GM23338 (cell line): ENCODE measurements around the gene LRRC63. TPM values are rescaled to one million over a fixed set of nuclear protein-coding genes. Genes with fewer than 3 reads are reported as not detected.

Experiments used
- ATAC-seq: fragments of 200-7000 bp; cut with Tn5 transposase; 3 replicates; pipeline ENCODE4 v1.9.1; 2020
- DNase-seq: peaks from one replicate; pipeline ENCODE4 v3.0.0-alpha.2; 2015; ENCODE audit warnings: low spot score
- H2AFZ ChIP-seq: fragments of 200-600 bp; sonication (generic); 2 replicates; pipeline ENCODE4 v1.8.0; 2016; ENCODE audit warnings: antibody characterized with exemption, mild to moderate bottlenecking, moderate library complexity
- H3F3A ChIP-seq: fragments of 200-600 bp; sonication (generic); replicated peaks from 2 replicates; pipeline ENCODE4 v1.8.0; 2017; ENCODE audit warnings: antibody characterized with exemption, mixed run types, low read depth
- H3K27ac ChIP-seq: fragments of 200-600 bp; sonication (generic); 2 replicates; pipeline ENCODE4 v1.6.1; 2016; ENCODE audit warnings: low read depth
- H3K27me3 ChIP-seq: fragments of 200-600 bp; sonication (generic); 2 replicates; pipeline ENCODE4 v1.8.0; 2016; ENCODE audit warnings: mild to moderate bottlenecking, mixed run types, moderate library complexity; ENCODE audit not compliant: insufficient read depth
- H3K36me3 ChIP-seq: fragments of 200-600 bp; sonication (generic); 2 replicates; pipeline ENCODE4 v1.8.0; 2016; ENCODE audit warnings: mild to moderate bottlenecking; ENCODE audit not compliant: insufficient read depth
- H3K4me1 ChIP-seq: fragments of 200-600 bp; sonication (generic); 2 replicates; pipeline ENCODE4 v1.8.0; 2016; ENCODE audit warnings: mild to moderate bottlenecking, moderate library complexity; ENCODE audit not compliant: insufficient read depth
- H3K4me2 ChIP-seq: fragments of 200-600 bp; sonication (generic); 2 replicates; pipeline ENCODE4 v1.7.1; 2017; ENCODE audit warnings: mixed run types
- H3K4me3 ChIP-seq: fragments of 200-600 bp; sonication (generic); 2 replicates; pipeline ENCODE4 v1.6.1; 2016; ENCODE audit warnings: mixed run types
- H3K79me2 ChIP-seq: fragments of 200-600 bp; sonication (generic); replicated peaks from 2 replicates; pipeline ENCODE4 v1.8.0; 2017; ENCODE audit warnings: mild to moderate bottlenecking; ENCODE audit not compliant: insufficient read depth
- H3K9me2 ChIP-seq: fragments of 200-600 bp; sonication (generic); 2 replicates; pipeline ENCODE4 v1.8.0; 2017; ENCODE audit not compliant: insufficient read depth
- H4K20me1 ChIP-seq: fragments of 200-600 bp; sonication (generic); replicated peaks from 2 replicates; pipeline ENCODE4 v1.8.0; 2017; ENCODE audit warnings: mild to moderate bottlenecking; ENCODE audit not compliant: insufficient read depth
- H3K27ac Mint-ChIP-seq: 2 replicates; pipeline ENCODE4 v1.8.0; 2020; ENCODE audit warnings: inconsistent platforms, mild to moderate bottlenecking, moderate library complexity, mixed read lengths
- H3K27me3 Mint-ChIP-seq: 3 replicates; pipeline ENCODE4 v1.8.0; 2022; ENCODE audit warnings: low read depth, mild to moderate bottlenecking, moderate library complexity, mixed read lengths, inconsistent platforms; ENCODE audit not compliant: insufficient read depth, poor library complexity
- H3K36me3 Mint-ChIP-seq: 3 replicates; pipeline ENCODE4 v1.8.0; 2021; ENCODE audit warnings: low read depth, mild to moderate bottlenecking, inconsistent platforms, moderate library complexity, mixed read lengths
- H3K4me1 Mint-ChIP-seq: 3 replicates; pipeline ENCODE4 v1.8.0; 2020; ENCODE audit warnings: mild to moderate bottlenecking, inconsistent platforms, mixed read lengths
- H3K4me3 Mint-ChIP-seq: 3 replicates; pipeline ENCODE4 v1.8.0; 2021; ENCODE audit warnings: moderate library complexity, mild to moderate bottlenecking, inconsistent platforms, mixed read lengths
- H3K9me3 Mint-ChIP-seq: 3 replicates; pipeline ENCODE4 v1.8.0; 2020; ENCODE audit warnings: moderate library complexity, mild to moderate bottlenecking, inconsistent platforms, mixed read lengths
- EZH2 ChIP-seq: fragments of 200-600 bp; sonication (generic); IDR thresholded peaks from one replicate; pipeline ENCODE4 v1.8.0; 2017; ENCODE audit warnings: antibody characterized with exemption, mild to moderate bottlenecking, low read depth; ENCODE audit not compliant: unreplicated experiment
- EZH2phosphoT487 ChIP-seq: fragments of 200-600 bp; sonication (generic); IDR thresholded peaks from one replicate; pipeline ENCODE4 v1.8.1; 2018; ENCODE audit warnings: antibody characterized with exemption; ENCODE audit not compliant: unreplicated experiment
- JUNB ChIP-seq: IDR thresholded peaks from one replicate; pipeline ENCODE4 v1.6.1; 2016; ENCODE audit warnings: antibody characterized with exemption; ENCODE audit not compliant: unreplicated experiment
- POLR2AphosphoS5 ChIP-seq: IDR thresholded peaks from 2 replicates; pipeline ENCODE4 v1.6.1; 2016; ENCODE audit warnings: antibody characterized with exemption, low read depth
- ZNF114 ChIP-seq: fragments of 250-450 bp; sonication (Bioruptor Pico); IDR thresholded peaks from 2 replicates; pipeline ENCODE4 v1.5.0; 2020; ENCODE audit warnings: mild to moderate bottlenecking, moderate library complexity
- ZNF331 ChIP-seq: fragments of 250-450 bp; sonication (Bioruptor Pico); IDR thresholded peaks from 2 replicates; pipeline ENCODE4 v1.5.0; 2020; ENCODE audit warnings: low read depth, mild to moderate bottlenecking, moderate library complexity
- ZNF462 ChIP-seq: fragments of 250-450 bp; sonication (Bioruptor Pico); IDR thresholded peaks from 2 replicates; pipeline ENCODE4 v1.5.0; 2020; ENCODE audit warnings: mild to moderate bottlenecking, moderate library complexity
- polyA plus RNA-seq: library from polyadenylated mRNA; unstranded; fragments of >200 nt; fragmentation: Nextera tagmentation; extraction: Ambion mirVana; gene quantifications from 2 replicates; pipeline ENCODE4 v1.2.1, GENCODE V29; 2016
- total RNA-seq: library from RNA; depleted of rRNA; stranded (reverse); fragments of >200 nt; shearing (Covaris generic); gene quantifications from 2 replicates; pipeline ENCODE4 v1.2.3, GENCODE V29; 2014
- TF ChIP-seq, protein P1 (sequence below), 2 experiments: fragments of 200-600 bp in 1 of 2; sonication (generic) in 1 of 2; conservative IDR thresholded peaks; 2 replicates each; pipeline versions ENCODE4 v1.5.1 to v1.6.1; 2016 to 2017; ENCODE audit warnings: antibody characterized with exemption in 2 of 2, low read depth in 2 of 2, mild to moderate bottlenecking in 2 of 2, moderate library complexity in 1 of 2

Gene LRRC63
- total and polyA plus RNA-seq, 2 experiments from 2014 or later = not detected

- Mint-ChIP-seq H3K4me1 (peaks cover 20% of the 10 kb centered on the region), H3K36me3 (no peaks in the 10 kb centered on the region), H3K27ac (no peak overlapping the region), H3K27me3 (peaks cover 6% of the 10 kb centered on the region), H3K4me3 (no peak overlapping the region), H3K9me3 (no peaks in the 10 kb centered on the region)
- Histone ChIP-seq H3K9me2 (no peaks in the 10 kb centered on the region), H4K20me1 (no peaks in the 10 kb centered on the region), H3K4me3 (no peak overlapping the region), H3K27ac (no peak overlapping the region), H3K79me2 (no peaks in the 10 kb centered on the region), H3F3A (no peaks in the 10 kb centered on the region), H3K27me3 (no peaks in the 10 kb centered on the region), H3K4me2 (0 out of 2 replicates have a peak overlapping the region, but pooled peaks have one; percentile 8), H3K4me1 (peaks cover 10% of the 10 kb centered on the region), H3K36me3 (no peaks in the 10 kb centered on the region), H2AFZ (no peak overlapping the region)
- ATAC-seq (peak; percentile 85), DNase-seq (peak; percentile 34)
- TF ChIP-seq ZNF114 (CRISPR knock-in tag) = no peak
- no peak for TF ChIP-seq JUNB
- TF ChIP-seq, protein P1, sequence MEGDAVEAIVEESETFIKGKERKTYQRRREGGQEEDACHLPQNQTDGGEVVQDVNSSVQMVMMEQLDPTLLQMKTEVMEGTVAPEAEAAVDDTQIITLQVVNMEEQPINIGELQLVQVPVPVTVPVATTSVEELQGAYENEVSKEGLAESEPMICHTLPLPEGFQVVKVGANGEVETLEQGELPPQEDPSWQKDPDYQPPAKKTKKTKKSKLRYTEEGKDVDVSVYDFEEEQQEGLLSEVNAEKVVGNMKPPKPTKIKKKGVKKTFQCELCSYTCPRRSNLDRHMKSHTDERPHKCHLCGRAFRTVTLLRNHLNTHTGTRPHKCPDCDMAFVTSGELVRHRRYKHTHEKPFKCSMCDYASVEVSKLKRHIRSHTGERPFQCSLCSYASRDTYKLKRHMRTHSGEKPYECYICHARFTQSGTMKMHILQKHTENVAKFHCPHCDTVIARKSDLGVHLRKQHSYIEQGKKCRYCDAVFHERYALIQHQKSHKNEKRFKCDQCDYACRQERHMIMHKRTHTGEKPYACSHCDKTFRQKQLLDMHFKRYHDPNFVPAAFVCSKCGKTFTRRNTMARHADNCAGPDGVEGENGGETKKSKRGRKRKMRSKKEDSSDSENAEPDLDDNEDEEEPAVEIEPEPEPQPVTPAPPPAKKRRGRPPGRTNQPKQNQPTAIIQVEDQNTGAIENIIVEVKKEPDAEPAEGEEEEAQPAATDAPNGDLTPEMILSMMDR (conservative IDR thresholded peaks at IDR 0.05; ENCODE audit: low read depth in 2 of 2) = no peak
Observed at GRCh38 chr13:46170268-46170667, 41.5 kb upstream of the LRRC63 start.

GRCh38 chr13:46170687-46171086 lies 41.0 kb upstream of the LRRC63 start:
- Histone ChIP-seq H3K79me2 (no peaks in the 10 kb centered on the region), H3F3A (no peaks in the 10 kb centered on the region), H3K36me3 (no peaks in the 10 kb centered on the region), H3K4me2 (peak overlapping the region; percentile 8), H2AFZ (no peak overlapping the region), H4K20me1 (no peaks in the 10 kb centered on the region), H3K4me3 (no peak overlapping the region), H3K27ac (no peak overlapping the region), H3K9me2 (no peaks in the 10 kb centered on the region), H3K27me3 (no peaks in the 10 kb centered on the region), H3K4me1 (peaks cover 10% of the 10 kb centered on the region)
- Mint-ChIP-seq H3K36me3 (no peaks in the 10 kb centered on the region), H3K4me1 (peaks cover 20% of the 10 kb centered on the region), H3K9me3 (no peaks in the 10 kb centered on the region), H3K27ac (no peak overlapping the region), H3K27me3 (peaks cover 4% of the 10 kb centered on the region), H3K4me3 (peak overlapping the region; percentile 34; the same call in 2 of the 3 replicates)
- peak; percentile 44 for DNase-seq
- TF ChIP-seq EZH2 (no peak), ZNF462 (no peak), JUNB (no peak), POLR2AphosphoS5 (no peak), ZNF331 (no peak), EZH2phosphoT487 (no peak)
- TF ChIP-seq, protein P1 (conservative IDR thresholded peaks at IDR 0.05; ENCODE audit: low read depth in 2 of 2) = peak in 1 of 2 experiments; percentile 16; a peak in 1 of 4 replicates
- ATAC-seq = peak; percentile 53
